CD14-positive monocyte (primary cell): ENCODE measurements around the gene AFDN. TPM values are rescaled to one million over a fixed set of nuclear protein-coding genes. Genes with fewer than 3 reads are reported as not detected.

Experiments used
- DNase-seq, 3 donors: peaks; one replicate each; pipeline ENCODE4 v3.0.0-alpha.2; 2011 to 2022
- H2AFZ ChIP-seq: 2 replicates; pipeline ENCODE4 v1.6.0; 2012; ENCODE audit warnings: mild to moderate bottlenecking, low read depth, low read length, inconsistent platforms; ENCODE audit not compliant: insufficient read depth, poor library complexity, severe bottlenecking
- H3K27ac ChIP-seq, 2 donors: 1 replicate in 1 of 2; 2 replicates in 1 of 2; pipeline ENCODE4 v1.5.1; 2012 to 2013; ENCODE audit warnings: low read length in 2 of 2, control low read depth in 1 of 2, inconsistent platforms in 1 of 2, low read depth in 1 of 2, mild to moderate bottlenecking in 1 of 2
- H3K27me3 ChIP-seq, 2 donors: one replicate each; pipeline versions ENCODE4 v1.6.0 to v1.6.1; 2011 to 2013; ENCODE audit warnings: low read length in 2 of 2; ENCODE audit not compliant: control insufficient read depth in 2 of 2, insufficient read depth in 2 of 2
- H3K36me3 ChIP-seq, 2 donors: replicated peaks in 1 of 2; 1 replicate in 1 of 2; 2 replicates in 1 of 2; pipeline versions ENCODE4 v1.5.1 to v1.6.1; 2012 to 2013; ENCODE audit warnings: low read length in 2 of 2, control low read depth in 1 of 2, inconsistent platforms in 1 of 2, mild to moderate bottlenecking in 1 of 2; ENCODE audit not compliant: insufficient read depth in 2 of 2, control insufficient read depth in 1 of 2
- H3K4me1 ChIP-seq, 2 donors: 1 replicate in 1 of 2; 2 replicates in 1 of 2; pipeline versions ENCODE4 v1.5.1 to v1.6.1; 2012 to 2013; ENCODE audit warnings: low read length in 2 of 2, control low read depth in 1 of 2, inconsistent platforms in 1 of 2, mild to moderate bottlenecking in 1 of 2, moderate library complexity in 1 of 2; ENCODE audit not compliant: insufficient read depth in 2 of 2, control insufficient read depth in 1 of 2
- H3K4me2 ChIP-seq: replicated peaks from 2 replicates; pipeline ENCODE3; 2012; ENCODE audit warnings: low read length, moderate library complexity, mild to moderate bottlenecking; ENCODE audit not compliant: poor library complexity, severe bottlenecking; ENCODE audit errors: extremely low read depth
- H3K4me3 ChIP-seq, 3 experiments: fragments of 200-600 bp in 1 of 3; sonication (generic) in 1 of 3; replicated peaks in 1 of 3; 1 replicate in 2 of 3; 2 replicates in 1 of 3; pipeline ENCODE4 v1.5.1; 2011 to 2013; ENCODE audit warnings: low read length in 3 of 3, mild to moderate bottlenecking in 3 of 3, control low read depth in 2 of 3, low read depth in 2 of 3, inconsistent platforms in 1 of 3, moderate library complexity in 1 of 3
- H3K79me2 ChIP-seq: 2 replicates; pipeline ENCODE4 v1.6.0; 2012; ENCODE audit warnings: mild to moderate bottlenecking, control low read depth, inconsistent platforms, low read length, moderate library complexity; ENCODE audit not compliant: insufficient read depth
- H3K9ac ChIP-seq: 2 replicates; pipeline ENCODE4 v1.6.0; 2017; ENCODE audit warnings: low read length, mild to moderate bottlenecking; ENCODE audit not compliant: insufficient read depth, poor library complexity, severe bottlenecking
- H3K9me3 ChIP-seq, 2 donors: replicated peaks in 1 of 2; 1 replicate in 1 of 2; 2 replicates in 1 of 2; pipeline versions ENCODE4 v1.5.1 to v1.6.1; 2012 to 2013; ENCODE audit warnings: low read length in 2 of 2, control low read depth in 1 of 2; ENCODE audit not compliant: control insufficient read depth in 1 of 2, insufficient read depth in 1 of 2
- H4K20me1 ChIP-seq: 2 replicates; pipeline ENCODE4 v1.6.0; 2012; ENCODE audit warnings: mild to moderate bottlenecking, low read length, control low read depth, moderate library complexity; ENCODE audit not compliant: insufficient read depth
- H3K27ac Mint-ChIP-seq, 7 donors: one replicate each; pipeline ENCODE4 v1.8.0; 2020; ENCODE audit warnings: mild to moderate bottlenecking in 7 of 7, mixed read lengths in 7 of 7, moderate library complexity in 6 of 7, inconsistent platforms in 2 of 7
- H3K27me3 Mint-ChIP-seq, 3 donors: one replicate each; pipeline ENCODE4 v1.8.0; 2021 to 2022; ENCODE audit warnings: low read depth in 3 of 3, mild to moderate bottlenecking in 3 of 3, mixed read lengths in 3 of 3, moderate library complexity in 3 of 3, inconsistent platforms in 1 of 3
- H3K36me3 Mint-ChIP-seq, 2 donors: one replicate each; pipeline ENCODE4 v1.8.0; 2020; ENCODE audit warnings: mixed read lengths in 2 of 2, inconsistent platforms in 1 of 2, mild to moderate bottlenecking in 1 of 2
- H3K4me1 Mint-ChIP-seq: one replicate; pipeline ENCODE4 v1.8.0; 2020; ENCODE audit warnings: mild to moderate bottlenecking, mixed read lengths
- H3K4me3 Mint-ChIP-seq, 2 donors: one replicate each; pipeline ENCODE4 v1.8.0; 2020; ENCODE audit warnings: mild to moderate bottlenecking in 2 of 2, mixed read lengths in 2 of 2, moderate library complexity in 1 of 2
- H3K9me3 Mint-ChIP-seq, 7 donors: one replicate each; pipeline ENCODE4 v1.8.0; 2020 to 2022; ENCODE audit warnings: mixed read lengths in 7 of 7, mild to moderate bottlenecking in 6 of 7, moderate library complexity in 6 of 7, inconsistent platforms in 2 of 7
- WGBS: methylation state at CpG from one replicate; pipeline ENCODE4 v1.1.5; 2013; ENCODE audit warnings: missing lambda C conversion rate; ENCODE audit not compliant: insufficient coverage; 5-methylcytosine and 5-hydroxymethylcytosine counted together
- intact Hi-C, 2 donors: fragments of 100-400 bp; cut with micrococcal nuclease; formaldehyde crosslinking; loops; one replicate each; pipeline versions ENCODE4 v1.15.0 to v1.15.1; 2023
- polyA plus RNA-seq, 3 donors: library from polyadenylated mRNA; depleted of rRNA in 1 of 3; unstranded in 2 of 3; stranded (reverse) in 1 of 3; fragments of 300-500 nt in 2 of 3; fragments of >200 nt in 1 of 3; fragmentation: Illumina TruSeq in 2 of 3; gene quantifications; 1 replicate in 2 of 3; 2 replicates in 1 of 3; pipeline ENCODE4 v1.2.3, GENCODE V29; 2012 to 2021
- TF ChIP-seq, protein P1 (sequence below): fragments of 200-600 bp; IDR thresholded peaks from one replicate; pipeline ENCODE4 v1.8.0; 2022; ENCODE audit warnings: antibody characterized with exemption, mild to moderate bottlenecking

Gene AFDN
- polyA plus RNA-seq, 3 donors, result 0.03 to 1.5 TPM; not detected in 1

DNA sequence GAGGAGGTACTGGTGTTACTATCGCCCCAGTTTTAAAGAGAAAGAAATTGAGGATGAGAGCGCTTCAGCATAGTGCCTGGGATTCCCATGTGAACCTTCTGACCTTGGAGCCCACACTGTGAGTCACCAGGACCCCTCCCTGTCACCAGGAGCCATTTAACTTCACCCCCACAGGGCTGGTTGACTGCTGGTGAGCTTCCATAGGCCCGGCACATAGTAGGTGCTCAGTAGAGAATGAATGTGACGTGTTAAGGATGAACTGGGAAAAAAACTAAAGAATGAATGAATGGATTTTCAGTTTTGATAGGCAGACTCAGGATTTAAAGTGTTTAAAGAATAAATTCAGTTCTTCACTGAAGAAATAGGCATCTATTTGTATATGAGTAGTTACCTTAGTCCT, 117.4 kb downstream of the AFDN start:
- H3K9me3 ChIP-seq, result no peaks in the 10 kb centered on the region
- no peak overlapping the region for H3K4me2 ChIP-seq
- no peak overlapping the region for H3K27ac Mint-ChIP-seq
- no peaks in the 10 kb centered on the region for H3K4me1 ChIP-seq
- intact Hi-C loops, result no loop called here
- peaks cover 0 to 3% (median 1%) of the 10 kb centered on the region in 3 donors for H3K27me3 Mint-ChIP-seq
- H3K9ac ChIP-seq, result no peak overlapping the region
- no peak overlapping the region for H3K27ac ChIP-seq
- no peaks in the 10 kb centered on the region for H3K9me3 Mint-ChIP-seq
- no peak overlapping the region for H3K4me3 Mint-ChIP-seq
- TF ChIP-seq, protein P1, sequence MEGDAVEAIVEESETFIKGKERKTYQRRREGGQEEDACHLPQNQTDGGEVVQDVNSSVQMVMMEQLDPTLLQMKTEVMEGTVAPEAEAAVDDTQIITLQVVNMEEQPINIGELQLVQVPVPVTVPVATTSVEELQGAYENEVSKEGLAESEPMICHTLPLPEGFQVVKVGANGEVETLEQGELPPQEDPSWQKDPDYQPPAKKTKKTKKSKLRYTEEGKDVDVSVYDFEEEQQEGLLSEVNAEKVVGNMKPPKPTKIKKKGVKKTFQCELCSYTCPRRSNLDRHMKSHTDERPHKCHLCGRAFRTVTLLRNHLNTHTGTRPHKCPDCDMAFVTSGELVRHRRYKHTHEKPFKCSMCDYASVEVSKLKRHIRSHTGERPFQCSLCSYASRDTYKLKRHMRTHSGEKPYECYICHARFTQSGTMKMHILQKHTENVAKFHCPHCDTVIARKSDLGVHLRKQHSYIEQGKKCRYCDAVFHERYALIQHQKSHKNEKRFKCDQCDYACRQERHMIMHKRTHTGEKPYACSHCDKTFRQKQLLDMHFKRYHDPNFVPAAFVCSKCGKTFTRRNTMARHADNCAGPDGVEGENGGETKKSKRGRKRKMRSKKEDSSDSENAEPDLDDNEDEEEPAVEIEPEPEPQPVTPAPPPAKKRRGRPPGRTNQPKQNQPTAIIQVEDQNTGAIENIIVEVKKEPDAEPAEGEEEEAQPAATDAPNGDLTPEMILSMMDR, result no peak
- WGBS, result 20% methylated on average over 1 of the region's 4 CpGs
- no peaks in the 10 kb centered on the region for H3K27me3 ChIP-seq
- no peaks in the 10 kb centered on the region for H4K20me1 ChIP-seq
- no peak overlapping the region for H3K4me3 ChIP-seq
- H3K36me3 ChIP-seq, result no peaks in the 10 kb centered on the region
- H3K79me2 ChIP-seq, result no peaks in the 10 kb centered on the region
- H3K4me1 Mint-ChIP-seq, result no peaks in the 10 kb centered on the region
- DNase-seq, result no peak
- H3K36me3 Mint-ChIP-seq, result no peaks in the 10 kb centered on the region
- H2AFZ ChIP-seq, result no peak overlapping the region

DNA sequence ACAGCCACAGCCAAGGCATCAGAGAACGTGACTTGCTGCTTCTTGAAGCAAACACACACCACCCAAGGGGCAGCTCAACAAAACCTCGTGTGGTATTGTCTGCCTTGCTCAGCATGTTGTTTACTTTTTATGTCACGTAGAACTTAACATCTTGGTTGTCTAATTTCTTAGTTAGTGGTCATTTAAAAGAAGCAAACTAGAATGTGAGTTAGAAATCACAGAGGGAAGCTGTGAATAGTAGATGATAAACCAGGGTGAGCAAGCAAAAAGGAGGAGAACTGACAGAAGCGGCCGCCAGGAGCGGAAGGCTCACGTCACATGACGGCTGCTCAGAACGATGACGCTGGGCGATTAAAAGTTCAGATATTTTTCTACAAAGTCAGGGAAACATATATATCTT, 119.3 kb downstream of the AFDN start:
- 40% methylated on average over 1 of the region's 11 CpGs for WGBS
- Histone ChIP-seq H3K27ac (no peak overlapping the region), H3K4me2 (no peak overlapping the region), H3K4me1 (no peaks in the 10 kb centered on the region), H3K4me3 (no peak overlapping the region), H3K36me3 (no peaks in the 10 kb centered on the region), H3K79me2 (no peaks in the 10 kb centered on the region), H3K27me3 (no peaks in the 10 kb centered on the region), H3K9ac (no peak overlapping the region), H2AFZ (no peak overlapping the region), H3K9me3 (no peaks in the 10 kb centered on the region), H4K20me1 (no peaks in the 10 kb centered on the region)
- Mint-ChIP-seq H3K27ac (no peak overlapping the region), H3K27me3 (peaks cover 0 to 3% (median 1%) of the 10 kb centered on the region in 3 donors), H3K4me3 (no peak overlapping the region), H3K36me3 (no peaks in the 10 kb centered on the region), H3K9me3 (no peaks in the 10 kb centered on the region), H3K4me1 (no peaks in the 10 kb centered on the region)
- no peak for DNase-seq
- TF ChIP-seq, protein P1, result no peak
- intact Hi-C loops, result no loop called here
